Osteocyte (in vitro differentiated cells): Measurements from ENCODE around the gene LAYN. TPM values are rescaled to one million over a fixed set of nuclear protein-coding genes. Genes with fewer than 3 reads are reported as not detected.

Source experiments
- DNase-seq: peaks from one replicate; pipeline ENCODE4 v3.0.0; 2021; ENCODE audit warnings: mixed read lengths; ENCODE audit not compliant: unreplicated experiment; ENCODE audit errors: extremely low spot score
- H3K27ac Mint-ChIP-seq: one replicate; pipeline ENCODE4 v1.8.0; 2021; ENCODE audit warnings: mild to moderate bottlenecking, mixed read lengths; ENCODE audit not compliant: unreplicated experiment
- H3K27me3 Mint-ChIP-seq: one replicate; pipeline ENCODE4 v1.8.0; 2021; ENCODE audit warnings: mixed read lengths; ENCODE audit not compliant: unreplicated experiment
- H3K36me3 Mint-ChIP-seq: one replicate; pipeline ENCODE4 v1.8.0; 2021; ENCODE audit warnings: mixed read lengths; ENCODE audit not compliant: unreplicated experiment
- H3K4me1 Mint-ChIP-seq: one replicate; pipeline ENCODE4 v1.8.0; 2021; ENCODE audit warnings: mixed read lengths; ENCODE audit not compliant: unreplicated experiment
- H3K4me3 Mint-ChIP-seq: one replicate; pipeline ENCODE4 v1.8.0; 2021; ENCODE audit warnings: mild to moderate bottlenecking, moderate library complexity, mixed read lengths; ENCODE audit not compliant: unreplicated experiment
- H3K9me3 Mint-ChIP-seq: one replicate; pipeline ENCODE4 v1.8.0; 2021; ENCODE audit warnings: mixed read lengths; ENCODE audit not compliant: unreplicated experiment
- CTCF ChIP-seq: fragments of 200-600 bp; sonication (generic); IDR thresholded peaks from 2 replicates; pipeline ENCODE4 v1.5.0; 2021; ENCODE audit warnings: antibody characterized with exemption, mild to moderate bottlenecking, moderate library complexity
- total RNA-seq: library from RNA; stranded (reverse); gene quantifications from 2 replicates; pipeline ENCODE4 v1.2.1, GENCODE V29; 2021

Gene LAYN
- total RNA-seq, 1 donor from 2014 or later, result 12.8 TPM

GRCh38 chr11:111535281-111535680 lies 5.2 kb upstream of the LAYN start:
- no peaks in the 10 kb centered on the region for H3K9me3 Mint-ChIP-seq
- H3K27ac Mint-ChIP-seq, result no peak overlapping the region
- no peak overlapping the region for H3K4me3 Mint-ChIP-seq
- TF ChIP-seq CTCF, result no peak
- no peak for DNase-seq
- H3K27me3 Mint-ChIP-seq, result no peaks in the 10 kb centered on the region
- no peaks in the 10 kb centered on the region for H3K36me3 Mint-ChIP-seq
- peaks cover 22% of the 10 kb centered on the region for H3K4me1 Mint-ChIP-seq

- Mint-ChIP-seq H3K27ac (no peak overlapping the region), H3K27me3 (no peaks in the 10 kb centered on the region), H3K9me3 (no peaks in the 10 kb centered on the region), H3K4me3 (no peak overlapping the region), H3K36me3 (no peaks in the 10 kb centered on the region), H3K4me1 (peaks cover 21% of the 10 kb centered on the region)
- no peak for DNase-seq
- no peak for TF ChIP-seq CTCF
Observed at GRCh38 chr11:111537336-111537860, 3.1 kb upstream of the LAYN start.

- Mint-ChIP-seq H3K4me1 (peaks cover 21% of the 10 kb centered on the region), H3K27ac (no peak overlapping the region), H3K27me3 (no peaks in the 10 kb centered on the region), H3K9me3 (no peaks in the 10 kb centered on the region), H3K36me3 (no peaks in the 10 kb centered on the region), H3K4me3 (no peak overlapping the region)
- DNase-seq, result no peak
- TF ChIP-seq CTCF, result no peak
Observed at GRCh38 chr11:111538407-111539114, 2.0 kb upstream of the LAYN start.

GRCh38 chr11:111539426-111540113 lies 950 bp upstream of the LAYN start:
- no peak for DNase-seq
- Mint-ChIP-seq H3K27me3 (no peaks in the 10 kb centered on the region), H3K36me3 (no peaks in the 10 kb centered on the region), H3K4me1 (peaks cover 21% of the 10 kb centered on the region), H3K27ac (no peak overlapping the region), H3K9me3 (no peaks in the 10 kb centered on the region), H3K4me3 (peak overlapping the region; percentile 64)
- TF ChIP-seq CTCF, result no peak

- no peaks in the 10 kb centered on the region for H3K9me3 Mint-ChIP-seq
- no peaks in the 10 kb centered on the region for H3K36me3 Mint-ChIP-seq
- no peak for TF ChIP-seq CTCF
- peak overlapping the region; percentile 84 for H3K4me3 Mint-ChIP-seq
- no peaks in the 10 kb centered on the region for H3K27me3 Mint-ChIP-seq
- DNase-seq, result no peak
- peak overlapping the region; percentile 10 for H3K27ac Mint-ChIP-seq
- peaks cover 14% of the 10 kb centered on the region for H3K4me1 Mint-ChIP-seq
Observed at GRCh38 chr11:111540937-111541253, 375 bp downstream of the LAYN start.
